ENCODE measurements around the gene STAT6. TPM values are rescaled to one million over a fixed set of nuclear protein-coding genes. Genes with fewer than 3 reads are reported as not detected.

STAT6 gene
- total and polyA plus RNA-seq, 2 of the 8 experiments (the other 6 are each of a cell fraction or from before 2014, with no cell fraction given), result 32.9 to 38.7 TPM

- Histone ChIP-seq H4K20me1 (replicated peaks in 1 of 2; ENCODE audit: control insufficient read depth in 1 of 2, insufficient read depth in 2 of 2, low read length in 2 of 2) (no peaks in the 10 kb centered on the region), H2AK5ac (ENCODE audit: low read depth, low read length) (no peak overlapping the region), H3K56ac (replicated peaks; ENCODE audit: insufficient read length, low read depth, low read length) (no peak overlapping the region), H3K4me3 (ENCODE audit: extremely low read depth in 1 of 4, insufficient read depth in 2 of 4, low read depth in 3 of 4, low read length in 4 of 4) (no peak overlapping the region), H4K91ac (replicated peaks; ENCODE audit: insufficient read length, low read length) (no peak overlapping the region), H3K14ac (ENCODE audit: insufficient read length) (no peak overlapping the region), H3K9me3 (ENCODE audit: insufficient read depth in 2 of 2, low read depth in 1 of 2, low read length in 1 of 2) (no peaks in the 10 kb centered on the region), H4K8ac (ENCODE audit: extremely low read depth, insufficient read depth, low read length) (no peak overlapping the region), H3K9ac (replicated peaks in 1 of 4; ENCODE audit: extremely low read depth in 1 of 4, low read depth in 3 of 4, low read length in 3 of 4) (no peak overlapping the region), H3K27ac (ENCODE audit: low read depth, low read length) (no peak overlapping the region), H3K4me2 (ENCODE audit: insufficient read depth in 1 of 2, low read depth in 2 of 2, low read length in 2 of 2) (no peak overlapping the region), H2BK120ac (replicated peaks; ENCODE audit: low read depth, low read length) (no peak overlapping the region), H3K23me2 (ENCODE audit: low read depth, low read length) (no peaks in the 10 kb centered on the region), H3K18ac (ENCODE audit: extremely low read depth, low read length) (no peak overlapping the region), H4K5ac (ENCODE audit: insufficient read length, low read depth, low read length) (no peak overlapping the region), H3K27me3 (replicated peaks in 1 of 4; ENCODE audit: control insufficient read depth in 3 of 4, extremely low read depth in 1 of 4, insufficient read depth in 3 of 4, low read length in 3 of 4) (no peaks in the 10 kb centered on the region), H2AFZ (ENCODE audit: low read length) (no peak overlapping the region), H2BK5ac (ENCODE audit: low read depth, low read length) (no peak overlapping the region; the same call in 1 of the 2 replicates), H3K23ac (ENCODE audit: insufficient read length) (no peak overlapping the region), H3K4me1 (replicated peaks in 1 of 4; ENCODE audit: control insufficient read depth in 3 of 4, insufficient read depth in 4 of 4, low read length in 3 of 4) (no peaks in the 10 kb centered on the region), H2BK20ac (ENCODE audit: low read length) (no peak overlapping the region), H2BK12ac (ENCODE audit: low read depth, low read length) (no peak overlapping the region), H3K79me1 (ENCODE audit: low read depth, low read length) (no peaks in the 10 kb centered on the region), H2BK15ac (ENCODE audit: low read length) (no peak overlapping the region), H3K79me2 (ENCODE audit: control insufficient read depth in 1 of 2, insufficient read depth in 2 of 2, low read length in 2 of 2) (no peaks in the 10 kb centered on the region), H3K36me3 (ENCODE audit: control insufficient read depth in 2 of 4, insufficient read depth in 4 of 4, low read length in 3 of 4) (no peaks in the 10 kb centered on the region), H3K4ac (replicated peaks; ENCODE audit: insufficient read length, low read depth, low read length) (no peak overlapping the region)
- DNase-seq (ENCODE audit: low read depth in 1 of 2, low spot score in 2 of 2), result no peak
- CTCF ChIA-PET (ENCODE audit: partially characterized antibody), result interaction anchor here (0.6 to 7.5 kb wide), 9 partner anchors 14 to 536 kb away, joined by 3 to 77 read pairs (median 4); partner anchors contain the start of genes STAT6 and TAC3
- POLR2A ChIA-PET (ENCODE audit: partially characterized antibody), result interaction anchor here (1.0 to 3.5 kb wide), 5 partner anchors 9 to 82 kb away, joined by 3 to 11 read pairs (median 5); no protein-coding TSS in a partner anchor
- FAIRE-seq, result no peak
- WGBS, 2 experiments (ENCODE audit: extremely low coverage in 1 of 2, insufficient coverage in 1 of 2, insufficient read length in 1 of 2, insufficient replicate concordance in 2 of 2, low coverage in 1 of 2, low lambda C conversion rate in 2 of 2, missing lambda C conversion rate in 1 of 2), result 80% methylated on average over 1 of the region's 1 CpG; no CpG with 5 or more reads in 1 of the 2 experiments
- TF ChIP-seq SIN3A (conservative IDR thresholded peaks at IDR 0.05 in 1 of 2, IDR thresholded peaks at IDR 0.05 in 1 of 2; ENCODE audit: low read depth in 1 of 2, low read length in 2 of 2), result no peak
- TF ChIP-seq RNF2 (IDR thresholded peaks at IDR 0.05; ENCODE audit: borderline replicate concordance, low read depth, low read length, missing control alignments, poor library complexity, severe bottlenecking), result no peak
- TF ChIP-seq JUND (IDR thresholded peaks at IDR 0.05; ENCODE audit: low read length), result no peak
- no peak for TF ChIP-seq NANOG (IDR thresholded peaks at IDR 0.05; ENCODE audit: insufficient read depth, low read depth, low read length, poor library complexity, severe bottlenecking)
- TF ChIP-seq TEAD4 (IDR thresholded peaks at IDR 0.05; ENCODE audit: low read depth, low read length), result no peak
- no peak for TF ChIP-seq CHD2 (IDR thresholded peaks at IDR 0.05; ENCODE audit: low read length)
- no peak for TF ChIP-seq CTBP2 (IDR thresholded peaks at IDR 0.05; ENCODE audit: borderline replicate concordance, insufficient read depth, insufficient read length, low read length)
Measured at GRCh38 chr12:57047981-57048380, 63.2 kb downstream of the STAT6 start.

All from H1 (cell line).